Measurements from ENCODE around the gene CPN1.
A peak's percentile ranks its signal among the peaks of the same experiment; 100 is the strongest.

The CPN1 gene

DNA sequence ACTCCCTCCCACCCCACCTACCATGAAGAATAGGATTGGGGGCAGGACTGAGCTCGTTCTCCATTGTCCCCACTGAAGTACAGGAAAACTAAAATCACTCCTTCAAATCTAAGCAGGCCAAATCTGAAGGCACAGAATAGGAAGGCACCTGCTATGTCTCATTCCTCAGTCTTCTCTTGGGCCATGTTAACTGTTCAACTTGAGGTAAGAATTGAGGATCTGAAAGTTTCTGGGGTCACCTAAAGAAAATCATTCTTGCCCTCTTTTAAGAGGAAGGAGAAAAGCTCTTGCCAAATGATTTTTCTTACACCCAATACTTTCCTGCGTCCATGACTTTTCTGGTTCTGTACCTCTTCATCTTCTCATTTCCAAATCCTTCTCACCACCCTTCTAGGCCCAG, 4.9 kb downstream of the CPN1 start:
- DNase-seq (ENCODE audit: low read depth): no peak

DNA sequence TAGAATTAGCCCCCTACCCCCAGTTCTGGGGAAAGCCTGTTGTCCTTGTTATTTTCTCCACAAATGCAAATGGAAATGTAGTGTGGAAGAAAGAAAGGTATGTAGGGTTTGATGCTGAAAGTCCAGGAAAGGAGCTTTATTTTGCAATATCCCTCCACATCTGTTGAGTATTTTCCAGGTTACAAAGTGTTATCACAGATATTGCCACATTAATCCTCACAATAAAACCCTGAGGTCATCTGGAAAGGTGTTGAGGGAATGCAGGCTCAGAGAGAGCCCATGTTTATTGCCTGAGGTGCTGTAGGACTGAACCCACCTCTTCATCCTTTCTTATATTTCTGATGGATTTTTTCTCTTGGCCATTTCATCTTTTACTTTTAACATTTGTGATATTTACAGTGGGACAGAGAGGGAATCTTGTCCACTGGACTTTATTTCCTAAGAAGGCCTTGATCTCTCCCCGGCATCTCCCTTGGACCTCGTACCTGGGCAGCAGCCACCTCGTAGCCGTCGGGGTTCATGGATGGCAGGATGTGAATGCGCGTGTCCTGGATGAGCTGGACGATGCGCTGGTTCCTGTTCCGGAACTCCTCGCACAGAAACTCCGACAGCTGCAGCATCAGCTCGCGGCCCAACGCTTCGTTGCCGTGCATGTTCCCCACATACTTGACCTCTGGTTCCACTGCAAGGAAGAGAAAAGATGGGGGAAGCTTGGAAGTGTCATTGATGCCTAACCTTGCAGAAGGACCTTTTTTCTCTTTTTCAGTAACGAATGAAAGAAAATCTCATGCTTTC, 6.0 kb downstream of the CPN1 start:
- DNase-seq (ENCODE audit: low read depth): no peak

DNA sequence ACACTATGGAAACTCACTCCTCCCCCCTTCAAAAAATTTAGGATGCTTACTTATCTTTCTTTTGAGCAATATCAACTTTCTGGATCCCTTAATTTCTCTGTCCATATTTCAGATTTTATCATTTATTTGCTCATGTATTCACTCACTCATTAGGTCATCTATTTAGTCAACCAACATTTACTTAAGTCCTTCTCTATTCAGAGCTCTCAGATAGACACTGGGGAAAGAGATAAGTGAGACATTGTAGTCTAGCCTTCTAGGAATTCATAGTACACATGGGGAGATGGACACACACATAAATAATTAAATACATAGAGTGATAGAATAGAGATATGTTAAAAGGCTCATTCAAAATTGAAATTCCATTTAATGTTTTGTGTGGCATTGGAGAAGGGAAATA, 9.2 kb downstream of the CPN1 start:
- DNase-seq (ENCODE audit: low read depth): no peak

DNA sequence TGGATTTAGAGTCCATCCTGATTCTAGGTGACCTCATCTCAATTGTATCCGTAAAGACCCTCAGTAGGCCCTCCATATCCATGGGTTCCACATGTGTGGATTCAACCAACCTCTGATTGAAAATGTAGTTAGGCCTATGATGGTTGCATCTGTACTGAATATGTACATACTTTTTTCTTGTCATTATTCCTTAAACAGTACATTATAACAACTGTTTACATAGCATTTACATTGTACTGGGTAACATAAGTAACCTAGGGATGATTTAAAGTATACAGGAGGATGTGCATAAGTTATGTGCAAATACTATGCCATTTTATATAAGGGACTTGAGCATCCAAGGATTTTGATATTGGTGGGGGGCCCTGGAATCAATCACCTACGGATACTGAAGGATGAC, 10.1 kb downstream of the CPN1 start:
- no peak for DNase-seq (ENCODE audit: low read depth)

DNA sequence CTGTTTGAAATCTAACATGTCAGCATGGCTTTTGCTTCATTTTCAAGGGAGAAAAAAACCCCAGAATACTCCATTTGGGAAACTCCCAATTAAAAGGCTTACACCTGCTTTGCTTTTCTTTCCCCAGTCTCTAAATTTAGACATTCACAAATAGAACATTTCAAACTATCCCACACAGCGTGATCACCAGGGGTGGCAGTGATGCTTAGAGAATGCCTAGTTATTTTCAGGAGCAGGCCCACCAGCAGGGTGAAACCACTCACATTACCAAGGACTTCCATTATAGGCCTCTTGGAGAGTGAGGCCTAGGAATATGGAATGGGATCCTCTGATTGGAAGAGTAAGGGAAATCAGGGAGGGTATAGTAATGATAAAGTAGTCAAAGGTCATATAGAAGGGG, 14.2 kb downstream of the CPN1 start:
- DNase-seq (ENCODE audit: low read depth): no peak

DNA sequence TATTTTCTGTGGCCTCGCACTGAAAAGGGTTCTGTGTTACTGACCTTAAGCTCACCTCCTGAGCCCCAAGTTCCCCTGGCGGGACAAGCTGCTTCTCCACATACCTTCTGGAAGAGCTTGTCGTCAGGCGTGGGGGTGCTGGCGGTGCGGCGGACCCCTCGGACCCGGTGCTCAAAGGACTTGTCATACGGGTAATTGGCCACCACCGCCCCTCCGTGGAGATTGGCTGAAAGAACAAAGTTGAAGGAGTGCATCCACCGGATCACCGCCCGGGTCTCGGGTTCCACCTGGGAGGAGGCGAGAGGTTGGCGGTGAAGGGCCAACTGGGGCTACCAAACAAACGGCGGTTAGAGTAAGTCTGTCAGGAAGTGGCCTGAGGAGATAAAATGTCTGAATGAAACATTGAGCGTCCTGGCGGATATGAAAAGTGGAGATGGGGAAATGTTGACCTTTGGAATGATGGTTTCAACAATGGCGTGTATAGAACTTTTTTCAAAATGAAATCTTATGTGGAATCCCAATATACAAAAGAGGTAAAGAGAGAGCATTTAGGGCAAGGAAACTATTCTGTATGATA, 16.5 kb downstream of the CPN1 start:
- DNase-seq (ENCODE audit: low read depth): no peak

DNA sequence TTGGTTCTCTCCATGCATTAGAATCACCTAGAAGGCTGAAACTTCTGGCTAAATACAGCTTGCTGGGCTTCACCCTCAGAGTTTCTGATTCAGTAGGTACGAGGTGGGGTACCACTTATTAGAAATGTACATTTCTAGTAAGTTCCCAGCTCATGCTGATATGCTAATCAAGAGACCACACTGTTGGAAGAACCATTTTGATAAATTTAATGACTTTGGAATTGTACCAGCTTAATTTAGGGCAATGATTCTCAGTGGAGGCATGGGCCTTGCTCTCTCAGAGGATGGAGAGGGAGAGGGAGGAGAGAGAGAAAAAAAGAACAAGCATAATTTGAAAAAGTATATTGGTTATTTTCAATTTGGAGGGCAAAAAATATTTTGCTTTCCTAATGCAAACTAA, 20.3 kb downstream of the CPN1 start:
- no peak for DNase-seq (ENCODE audit: low read depth)

DNA sequence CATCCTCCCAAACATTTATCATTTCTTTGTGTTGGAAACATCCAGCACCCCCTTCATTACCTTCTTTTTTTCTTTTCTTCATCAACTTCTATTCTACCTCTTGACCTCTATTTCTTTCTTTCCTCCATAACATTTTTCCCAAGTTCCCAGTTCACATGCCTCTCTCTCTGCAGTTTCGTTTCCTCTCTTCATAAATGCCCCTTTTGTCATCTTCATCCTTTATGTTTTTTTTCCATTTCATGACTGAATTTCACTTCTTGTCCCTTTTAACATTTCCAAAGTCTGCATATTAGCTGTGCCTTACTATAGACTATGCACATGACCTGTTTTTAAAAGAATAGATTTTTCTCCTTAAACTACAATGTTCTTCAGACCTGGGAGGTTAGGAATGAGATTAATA, 23.7 kb downstream of the CPN1 start:
- DNase-seq (ENCODE audit: low read depth): no peak

DNA sequence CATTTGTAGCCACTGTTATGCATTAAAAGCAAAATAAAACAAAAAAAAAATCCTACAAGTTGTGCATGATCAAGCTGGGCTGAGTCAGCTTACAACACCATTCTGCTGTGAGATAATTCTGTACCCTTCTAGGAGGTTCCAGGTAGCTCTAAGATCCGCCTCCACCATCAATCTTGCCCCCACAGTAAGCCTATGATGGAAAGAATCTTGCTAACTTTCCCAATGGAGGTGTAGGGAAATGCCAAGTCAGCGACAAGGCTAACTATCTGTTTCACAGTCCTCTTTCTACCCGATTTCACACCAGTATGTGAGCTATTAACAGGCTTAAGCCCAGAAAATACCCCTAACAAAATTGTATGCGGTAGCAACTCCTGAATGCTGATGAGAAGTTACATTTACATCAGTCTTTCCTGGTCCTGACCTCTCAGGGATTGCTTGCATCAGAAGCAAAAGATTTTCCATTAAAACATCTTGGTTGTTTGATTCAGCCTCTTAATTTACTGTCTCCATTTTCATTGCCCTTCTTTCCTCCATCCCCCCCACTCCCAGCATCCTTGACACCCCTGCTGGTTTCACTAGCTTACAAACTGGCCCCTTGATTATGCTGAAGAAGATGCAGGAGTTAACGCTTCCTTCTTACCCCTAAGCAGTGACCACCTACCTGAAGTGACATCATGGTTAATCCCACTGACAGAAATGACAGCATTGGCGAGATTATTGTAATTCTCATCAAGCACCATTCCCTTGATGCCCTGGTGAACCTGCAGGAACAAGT, 27.8 kb downstream of the CPN1 start:
- DNase-seq (ENCODE audit: low read depth): no peak

DNA sequence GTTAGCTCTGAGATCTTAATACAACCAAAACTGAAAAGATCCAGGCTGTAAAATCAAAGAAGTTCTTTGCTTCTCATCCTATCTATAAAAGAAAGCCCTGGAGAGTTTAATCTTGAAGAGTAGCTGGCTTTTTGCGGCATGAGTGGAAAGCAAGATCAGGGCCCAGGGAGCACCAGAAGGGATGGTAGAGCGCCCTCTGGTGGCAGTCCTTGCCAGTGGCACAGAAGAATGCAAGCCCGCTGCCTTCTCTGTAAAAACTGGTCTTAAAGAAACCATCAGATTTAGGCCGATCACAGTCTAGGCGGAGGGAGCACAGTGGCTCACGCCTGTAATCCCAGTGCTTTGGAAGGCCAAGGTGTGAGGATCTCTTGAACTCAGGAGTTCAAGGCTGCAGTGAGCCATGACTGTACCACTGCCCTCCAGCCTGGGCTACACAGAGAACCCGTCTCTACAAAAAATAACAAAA, 35.6 kb downstream of the CPN1 start:
- DNase-seq (ENCODE audit: low read depth): peak; percentile 79

DNA sequence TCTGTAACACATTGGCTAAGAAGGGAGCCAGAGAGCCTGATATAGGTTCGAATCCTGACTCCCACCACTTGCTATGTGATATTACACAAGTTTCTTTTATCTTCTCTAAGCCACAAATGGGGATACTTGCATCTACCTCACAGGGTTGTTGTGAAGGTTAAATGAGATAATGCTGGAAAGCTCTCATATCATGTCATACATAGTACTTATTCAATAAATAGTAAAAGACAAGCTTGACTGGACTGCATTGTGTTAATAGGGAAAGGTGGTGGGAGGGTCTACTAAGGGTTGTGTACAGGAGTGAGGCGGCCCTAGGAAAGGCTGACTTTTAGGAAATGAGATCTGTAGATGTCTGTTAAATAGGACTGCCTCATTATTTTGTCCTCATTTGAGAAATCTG, 36.1 kb downstream of the CPN1 start:
- no peak for DNase-seq (ENCODE audit: low read depth)

DNA sequence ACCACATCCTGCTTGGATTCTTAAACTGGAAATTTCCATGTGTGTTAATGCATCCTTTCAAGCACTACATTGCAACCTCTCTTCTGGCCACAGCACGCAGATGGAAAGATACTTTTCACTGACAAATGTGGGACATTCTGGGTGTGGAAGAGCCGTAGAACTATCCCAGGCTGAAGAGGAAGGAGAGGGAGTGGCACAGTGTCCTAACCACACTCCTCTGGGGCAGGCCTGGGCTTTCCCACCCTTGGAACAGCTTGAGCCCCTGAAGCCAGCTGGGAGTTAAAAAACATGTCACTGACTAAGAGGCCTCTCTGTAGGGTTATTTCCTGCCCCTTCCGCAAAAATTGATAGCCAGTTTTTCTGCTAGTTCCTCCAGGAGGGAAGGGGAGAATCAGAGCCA, 37.9 kb downstream of the CPN1 start:
- no peak for DNase-seq (ENCODE audit: low read depth)

DNA sequence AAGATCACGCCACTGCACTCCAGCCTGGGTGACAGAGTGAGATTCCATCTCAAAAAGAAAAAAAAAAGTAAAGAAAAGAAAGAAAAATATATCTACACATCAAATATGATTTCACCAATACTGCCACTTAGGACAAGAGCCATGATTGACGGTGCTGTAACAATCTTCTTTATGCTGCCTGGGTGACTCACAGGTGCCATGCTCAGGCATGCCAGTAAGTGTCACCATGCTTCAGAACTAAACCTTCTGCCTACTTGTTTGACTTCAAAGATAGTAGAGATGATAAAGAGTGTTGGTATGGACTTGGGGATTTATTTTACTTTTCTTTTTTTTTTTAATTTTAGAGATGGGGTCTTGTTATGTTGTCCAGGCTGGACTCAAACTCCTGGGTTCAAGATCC, 38.3 kb downstream of the CPN1 start:
- DNase-seq (ENCODE audit: low read depth): no peak

DNA sequence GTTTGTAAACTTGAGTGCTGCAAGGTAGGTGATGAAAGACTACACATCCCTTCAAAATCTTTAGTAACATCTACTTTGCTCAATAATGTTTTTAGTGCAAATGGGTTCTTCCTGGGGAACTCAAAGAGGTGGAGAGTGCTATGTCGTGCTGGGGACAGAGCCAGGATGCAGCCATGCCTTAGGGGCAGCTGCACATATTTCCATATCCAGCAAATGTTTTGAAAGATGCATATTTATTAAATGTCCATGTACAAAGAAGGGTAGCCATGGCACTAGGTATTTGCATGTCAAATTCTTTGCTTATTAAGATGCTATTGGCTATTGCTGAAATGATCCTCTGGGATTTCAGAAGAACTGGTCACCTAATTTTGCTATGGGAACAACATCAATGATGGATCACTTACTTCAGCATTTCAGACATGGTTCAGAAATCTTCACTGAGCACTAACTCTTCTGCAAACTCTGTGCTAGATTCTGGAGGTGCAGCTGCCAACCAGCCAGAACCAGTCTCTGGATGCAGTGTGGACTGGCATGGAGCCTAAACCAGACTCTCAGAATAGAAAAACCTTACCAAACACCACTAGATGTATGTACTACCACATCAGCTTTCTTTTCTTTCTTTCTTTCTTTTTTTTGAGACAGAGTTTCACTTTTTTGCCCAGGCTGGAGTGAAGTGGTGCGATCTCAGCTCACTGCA, 40.2 kb downstream of the CPN1 start:
- DNase-seq (ENCODE audit: low read depth): no peak

DNA sequence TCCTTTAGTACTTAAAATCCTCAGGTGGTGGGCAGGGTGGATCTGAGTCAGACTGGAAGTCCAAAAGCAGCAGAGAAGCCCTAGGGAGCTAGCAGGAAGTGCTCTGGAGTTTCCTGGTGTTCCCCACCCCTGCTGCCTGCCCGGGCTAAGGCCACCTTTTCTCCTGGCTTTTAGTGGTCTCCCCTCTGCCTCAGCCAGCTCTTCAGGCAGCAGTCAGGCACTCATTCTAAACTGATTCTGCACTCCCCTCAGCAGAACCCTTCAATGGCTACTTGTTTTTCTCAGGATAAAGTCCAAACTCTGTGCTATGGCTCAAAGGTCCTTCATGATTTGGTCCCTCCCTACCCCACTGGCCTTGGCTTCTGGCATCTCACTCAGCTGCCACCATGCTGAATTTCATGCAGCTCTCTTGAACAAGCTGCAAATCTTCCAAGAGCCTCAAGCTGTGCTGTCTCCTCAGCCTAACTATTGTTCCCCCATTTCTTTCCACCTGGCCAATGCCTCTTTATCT, 43.1 kb downstream of the CPN1 start:
- no peak for DNase-seq (ENCODE audit: low read depth)

DNA sequence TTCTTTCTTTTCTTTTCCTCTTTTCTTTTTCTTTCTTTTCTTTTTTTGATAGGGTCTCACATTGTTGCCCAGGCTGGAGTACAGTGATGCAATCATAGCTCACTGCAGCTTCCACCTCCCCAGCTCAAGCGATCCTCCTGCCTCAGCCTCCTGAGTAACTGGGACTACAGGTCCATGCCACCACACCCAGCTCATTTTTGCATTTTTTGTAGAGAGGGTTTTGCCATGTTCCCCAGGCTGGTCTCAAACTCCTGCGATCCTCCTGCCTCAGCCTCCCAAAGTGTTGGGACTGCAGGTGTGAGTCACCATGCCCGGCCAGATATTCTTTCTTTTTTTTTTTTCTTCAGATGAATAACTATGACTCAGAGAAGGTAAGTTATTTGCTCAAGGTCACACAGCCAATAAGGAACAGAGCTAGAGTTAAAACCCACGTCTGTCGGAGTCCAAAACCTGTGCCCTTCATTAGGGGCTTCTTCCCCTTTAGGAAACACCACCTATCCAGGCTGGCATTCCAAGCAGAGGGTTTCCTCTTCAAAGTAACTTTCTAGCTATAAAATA, 43.8 kb downstream of the CPN1 start:
- no peak for DNase-seq (ENCODE audit: low read depth)

DNA sequence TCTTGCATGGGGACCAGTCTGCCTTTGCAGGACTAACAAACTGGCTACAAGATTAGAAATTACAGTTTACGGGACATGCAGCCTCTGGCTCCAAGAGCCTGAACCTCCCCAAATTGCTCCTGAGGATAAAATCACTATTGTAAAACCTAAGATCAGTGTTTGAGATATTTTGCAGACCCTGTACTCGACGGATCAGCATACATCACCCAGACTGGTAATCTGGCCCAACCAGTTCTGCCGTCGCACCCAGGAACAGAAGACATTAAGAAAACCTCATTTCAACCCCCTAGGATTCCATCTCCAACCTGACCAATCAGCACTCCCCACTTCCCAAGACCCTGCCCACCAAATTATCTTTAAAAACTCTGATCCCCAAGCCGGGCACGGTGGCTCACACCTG, 44.8 kb downstream of the CPN1 start:
- DNase-seq (ENCODE audit: low read depth): no peak

DNA sequence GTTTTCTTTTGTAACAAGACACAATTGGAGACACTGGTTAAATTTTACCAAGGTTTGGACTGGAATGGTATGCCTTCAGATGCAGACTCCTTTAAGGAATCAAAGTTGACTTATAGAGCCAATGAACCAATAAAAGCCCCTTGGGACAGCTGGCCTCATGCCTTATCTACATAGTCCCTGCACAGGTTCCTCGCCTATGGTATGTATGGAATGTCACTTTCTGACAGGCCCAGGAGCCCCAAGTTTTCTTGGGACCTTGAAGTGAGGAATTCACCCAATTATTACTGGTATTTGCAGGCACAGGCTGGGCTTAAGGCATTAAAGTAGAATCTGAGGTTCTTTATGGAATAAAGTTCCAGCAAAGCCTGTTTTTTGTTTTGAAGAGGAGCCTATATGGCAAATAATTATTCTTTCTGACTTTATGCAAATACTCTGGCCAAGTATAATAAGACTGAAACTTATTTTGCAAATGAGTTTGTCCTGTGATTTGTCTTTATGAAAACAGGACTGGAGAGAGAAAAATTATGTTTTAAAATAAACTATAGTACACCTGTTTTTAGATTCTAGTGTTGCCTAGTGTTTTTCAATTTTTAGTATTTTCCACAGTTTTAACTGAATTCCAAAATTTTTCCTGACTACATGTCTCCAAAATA, 47.8 kb downstream of the CPN1 start:
- no peak for DNase-seq (ENCODE audit: low read depth)

DNA sequence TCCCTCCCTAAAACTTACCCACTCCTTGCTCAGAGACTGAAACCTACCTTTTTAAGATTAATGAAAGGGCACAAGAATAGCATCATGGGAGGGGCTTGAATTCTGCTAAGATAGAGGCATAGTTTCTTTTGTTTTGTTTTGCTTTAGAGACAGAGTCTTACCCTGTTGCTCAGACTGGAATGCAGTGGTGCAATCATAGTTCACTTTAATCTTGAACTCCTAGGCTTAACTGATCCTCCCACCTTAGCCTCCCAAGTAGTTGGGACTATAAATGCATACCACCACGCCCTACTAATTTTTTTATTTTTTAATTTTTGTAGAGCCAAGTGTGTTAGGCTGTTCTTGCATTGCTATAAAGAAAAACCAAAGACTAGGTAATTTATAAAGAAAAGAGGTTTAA, 54.3 kb downstream of the CPN1 start:
- DNase-seq (ENCODE audit: low read depth): no peak

DNA sequence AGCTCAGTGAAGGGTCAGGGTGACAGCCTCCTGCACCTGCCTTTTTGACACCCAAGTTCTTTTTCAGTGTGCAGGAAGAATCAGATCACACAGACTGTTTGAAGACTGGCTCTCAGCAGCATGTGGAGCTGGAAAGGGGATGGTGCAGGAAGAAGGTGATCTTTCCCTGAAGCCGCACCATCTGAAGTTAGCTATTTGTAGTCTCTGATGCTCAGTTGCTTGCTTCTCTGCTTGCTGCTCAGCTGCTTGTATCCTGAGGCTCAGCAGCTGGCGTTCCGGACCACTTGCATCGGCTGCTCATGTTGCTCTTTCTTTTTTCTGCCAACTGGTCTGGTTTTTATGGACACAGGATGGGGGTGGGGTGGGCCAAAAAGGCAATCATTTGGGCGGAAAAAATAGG, 56.1 kb downstream of the CPN1 start:
- no peak for DNase-seq (ENCODE audit: low read depth)

DNA sequence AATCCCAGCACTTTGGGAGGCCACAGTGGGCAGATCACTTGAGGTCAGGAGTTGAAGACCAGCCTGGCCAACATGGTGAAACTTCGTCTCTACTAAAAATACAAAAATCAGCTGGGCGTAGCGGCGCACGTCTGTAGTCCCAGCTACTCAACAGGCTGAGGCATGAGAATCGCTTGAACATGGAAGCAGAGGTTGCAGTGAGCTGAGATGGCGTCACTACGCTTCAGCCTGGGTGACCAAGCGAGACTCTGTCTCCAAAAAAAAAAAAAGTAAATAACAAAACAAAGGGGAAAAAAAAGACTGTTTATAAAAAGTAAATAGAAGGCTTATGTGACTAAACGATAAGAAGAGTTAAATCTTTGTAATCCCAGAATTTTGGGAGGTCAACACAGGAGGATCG, 56.9 kb downstream of the CPN1 start:
- DNase-seq (ENCODE audit: low read depth): no peak

DNA sequence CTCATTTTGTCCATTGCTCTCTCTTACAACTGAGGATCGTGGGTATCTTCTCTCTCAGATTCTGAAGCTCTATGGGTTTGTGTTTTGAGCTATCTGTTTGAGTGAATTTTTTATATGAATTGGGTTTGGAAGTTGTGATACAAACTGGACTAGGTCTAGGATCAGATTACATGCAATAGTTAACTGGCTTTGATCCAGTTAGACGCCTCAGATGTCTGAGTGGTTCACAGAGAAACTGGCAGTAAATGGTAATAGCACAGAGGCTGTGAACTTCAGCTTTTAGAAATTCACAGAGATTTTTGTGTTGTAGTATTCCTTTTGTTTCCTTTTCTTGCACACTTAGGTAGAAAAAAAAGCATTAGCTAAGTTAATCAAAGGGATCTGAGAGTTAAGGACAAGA, 59.3 kb downstream of the CPN1 start:
- DNase-seq (ENCODE audit: low read depth): no peak

All from stimulated activated CD8-positive, alpha-beta memory T cell treated with anti-CD3 and anti-CD28 coated beads, Interleukin-15, amount 100 ng/mL, for 24 hours (primary cell).